ENCODE measurements around the gene CD37. TPM values are rescaled to one million over a fixed set of nuclear protein-coding genes. Genes with fewer than 3 reads are reported as not detected.

The CD37 gene
- total and polyA plus RNA-seq, 11 donors = 1.4 to 45.2 (median 3.9) TPM

- Histone ChIP-seq H3K4me3 (no peak overlapping the region), H3K4me1 (no peaks in the 10 kb centered on the region), H3K9me3 (no peaks in the 10 kb centered on the region), H3K36me3 (peaks cover 0 to 99% (median 90%) of the 10 kb centered on the region in 9 donors), H3K27ac (no peak overlapping the region), H3K27me3 (no peaks in the 10 kb centered on the region)
- 94 to 96% (median 94%) methylated on average over 12 of the region's 12 CpGs for WGBS, 4 donors
- DNase-seq = no peak
- ATAC-seq = no peak
- TF ChIP-seq CTCF (IDR thresholded peaks at IDR 0.05) (no peak), POLR2A (IDR thresholded peaks at IDR 0.05) (no peak)
- intact Hi-C loops (cut with DNase I) = no loop called here
Measured at GRCh38 chr19:49348305-49349189, 13.3 kb downstream of the CD37 start.

DNA sequence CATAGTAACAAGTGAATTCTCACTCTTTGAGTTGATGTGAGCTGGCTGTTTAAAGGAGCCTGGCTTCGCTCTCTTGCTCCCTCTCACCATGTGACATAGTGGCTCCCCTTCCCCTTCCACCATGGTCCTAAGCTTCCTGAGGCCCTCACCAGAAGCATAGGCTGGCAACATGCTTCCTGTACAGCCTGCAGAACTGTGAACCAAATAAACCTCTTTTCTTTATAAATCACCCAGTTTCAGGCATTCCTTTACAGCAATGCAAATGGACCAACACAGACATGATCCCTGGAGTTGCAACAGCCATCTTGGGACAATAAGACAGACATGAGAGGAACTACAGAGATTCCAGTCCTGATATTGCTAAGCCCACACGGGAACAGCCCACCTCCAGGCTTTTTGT, 14.4 kb downstream of the CD37 start:
- TF ChIP-seq POLR2A (IDR thresholded peaks at IDR 0.05) = no peak
- TF ChIP-seq CTCF (IDR thresholded peaks at IDR 0.05) = no peak
- no peaks in the 10 kb centered on the region for H3K27me3 ChIP-seq
- H3K9me3 ChIP-seq = no peaks in the 10 kb centered on the region
- ATAC-seq = no peak
- H3K27ac ChIP-seq = no peak overlapping the region
- no peak overlapping the region for H3K4me3 ChIP-seq
- whole genome bisulfite sequencing, 4 donors = 89 to 95% (median 92%) methylated on average over 2 of the region's 2 CpGs
- intact Hi-C loops (cut with DNase I) = no loop called here
- peaks cover 0 to 98% (median 87%) of the 10 kb centered on the region in 9 donors for H3K36me3 ChIP-seq
- no peak for DNase-seq
- no peaks in the 10 kb centered on the region for H3K4me1 ChIP-seq

DNA sequence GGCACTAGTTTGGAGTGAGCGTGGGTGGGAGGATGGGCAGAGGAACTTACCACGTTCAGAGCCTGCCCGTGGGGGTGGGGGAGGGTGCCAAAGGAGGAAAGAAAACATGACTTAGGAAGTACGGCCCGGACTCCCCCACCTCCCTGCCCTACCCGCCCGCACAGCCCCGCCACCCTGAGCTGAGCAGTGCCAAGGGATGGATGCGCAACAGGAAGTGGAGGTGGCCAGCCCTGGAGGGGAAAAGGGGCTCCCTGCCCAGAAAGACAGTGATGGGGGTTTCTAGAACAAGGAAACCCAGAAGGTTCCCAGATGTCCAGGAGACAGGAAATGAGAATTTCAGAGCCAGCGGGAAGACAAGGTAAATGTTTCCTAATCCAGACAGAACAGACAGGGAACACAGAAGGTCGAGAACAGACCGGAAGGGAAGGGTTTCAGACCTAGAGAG, 20.7 kb downstream of the CD37 start:
- intact Hi-C loops (cut with DNase I) = no loop called here
- Histone ChIP-seq H3K27me3 (no peaks in the 10 kb centered on the region), H3K9me3 (no peaks in the 10 kb centered on the region), H3K36me3 (peaks cover 0 to 75% (median 56%) of the 10 kb centered on the region in 9 donors), H3K27ac (peak overlapping the region in 11 of 12 donors; percentile 27 to 68 (median 54)), H3K4me1 (peaks cover 0 to 25% (median 14%) of the 10 kb centered on the region in 12 donors), H3K4me3 (no peak overlapping the region)
- 42 to 58% (median 50%) methylated on average over 12 of the region's 12 CpGs for WGBS, 4 donors
- peak; percentile 12 to 74 (median 38) for ATAC-seq
- TF ChIP-seq CTCF (IDR thresholded peaks at IDR 0.05) (no peak), POLR2A (IDR thresholded peaks at IDR 0.05) (no peak)
- peak in 2 of 5 donors; percentile 35 for DNase-seq

DNA sequence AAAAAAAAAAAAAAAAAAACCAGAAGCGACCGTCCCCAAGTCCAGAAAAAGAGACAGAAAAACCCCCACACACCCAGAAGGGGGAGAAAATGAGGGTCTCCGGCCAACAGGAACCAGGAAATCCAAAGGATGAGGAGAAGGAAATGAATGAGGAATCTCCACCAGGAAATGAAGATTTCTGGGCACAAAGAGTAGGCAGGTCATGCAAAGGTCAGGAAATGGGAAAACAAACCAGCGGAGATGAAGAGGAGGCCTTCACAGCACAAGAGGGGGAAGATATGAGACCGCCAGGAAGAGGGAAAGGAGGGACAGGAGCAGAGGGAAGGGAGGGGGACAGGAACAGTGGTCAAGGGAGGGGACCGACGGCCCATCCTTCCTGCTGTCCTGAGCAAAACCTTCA, 21.2 kb downstream of the CD37 start:
- H3K36me3 ChIP-seq = peaks cover 0 to 71% (median 51%) of the 10 kb centered on the region in 9 donors
- H3K4me1 ChIP-seq = peaks cover 0 to 29% (median 14%) of the 10 kb centered on the region in 12 donors
- ATAC-seq (no peak), DNase-seq (no peak)
- H3K27ac ChIP-seq = peak overlapping the region in 11 of 12 donors; percentile 27 to 68 (median 54)
- TF ChIP-seq POLR2A (IDR thresholded peaks at IDR 0.05) = no peak
- no peak for TF ChIP-seq CTCF (IDR thresholded peaks at IDR 0.05)
- no peaks in the 10 kb centered on the region for H3K9me3 ChIP-seq
- intact Hi-C loops (cut with DNase I) = no loop called here
- peaks cover 0 to 2% (median 0%) of the 10 kb centered on the region in 9 donors for H3K27me3 ChIP-seq
- WGBS, 4 donors = 47 to 66% (median 57%) methylated on average over 7 of the region's 7 CpGs
- peak overlapping the region in 1 of 12 donors; percentile 14 for H3K4me3 ChIP-seq
